ENCODE measurements around the gene AGO4. TPM values are rescaled to one million over a fixed set of nuclear protein-coding genes. Genes with fewer than 3 reads are reported as not detected.
"Not testable (repeated sequence)": the region's sequence is repeated elsewhere in the genome, so short reads cannot be mapped to it uniquely, and the experiment has no call there.

Gene AGO4
- total RNA-seq, 1 donor from 2014 or later: 16.5 TPM

DNA sequence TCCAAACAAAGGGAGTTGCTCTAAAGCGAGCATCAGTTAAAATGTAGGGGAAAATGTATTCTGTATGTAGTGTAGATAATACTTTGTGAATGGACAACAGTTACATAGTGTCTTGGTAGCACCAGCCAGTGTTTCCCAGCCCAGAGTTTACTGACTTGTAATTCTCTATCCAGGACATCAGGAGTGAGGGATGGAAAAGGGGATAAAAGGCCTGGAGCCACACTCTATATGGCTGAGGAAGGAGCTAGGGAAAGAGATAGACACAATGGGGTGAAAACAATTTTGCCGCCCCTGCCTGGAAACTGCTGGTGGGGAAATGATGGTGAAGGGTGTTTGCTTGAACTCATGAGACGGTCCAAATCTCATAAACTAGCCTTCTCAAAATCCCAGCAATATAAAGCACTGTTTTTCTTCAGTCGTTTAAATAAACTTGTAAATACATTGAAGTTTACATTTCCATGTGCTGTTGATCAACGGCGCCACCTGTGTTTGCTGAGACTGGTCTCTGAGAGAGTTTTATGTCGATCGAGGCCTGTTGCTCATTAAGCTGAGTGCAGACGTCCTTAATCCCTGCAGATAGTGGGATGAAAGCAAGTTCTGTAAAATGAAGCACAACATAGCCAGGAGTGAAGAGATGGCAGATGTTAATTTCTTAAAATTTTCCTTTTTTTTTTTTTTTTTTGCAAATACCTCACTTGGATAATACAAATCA is 47.3 kb downstream of the AGO4 start:
- ATAC-seq: no peak
- intact Hi-C loops (cut with DNase I): loop anchor here (10.0 kb wide), 1 partner anchor 230 kb away; the partner anchor contains the start of genes ADPRS and TEKT2
- DNase-seq (ENCODE audit: missing footprints): no peak

DNA sequence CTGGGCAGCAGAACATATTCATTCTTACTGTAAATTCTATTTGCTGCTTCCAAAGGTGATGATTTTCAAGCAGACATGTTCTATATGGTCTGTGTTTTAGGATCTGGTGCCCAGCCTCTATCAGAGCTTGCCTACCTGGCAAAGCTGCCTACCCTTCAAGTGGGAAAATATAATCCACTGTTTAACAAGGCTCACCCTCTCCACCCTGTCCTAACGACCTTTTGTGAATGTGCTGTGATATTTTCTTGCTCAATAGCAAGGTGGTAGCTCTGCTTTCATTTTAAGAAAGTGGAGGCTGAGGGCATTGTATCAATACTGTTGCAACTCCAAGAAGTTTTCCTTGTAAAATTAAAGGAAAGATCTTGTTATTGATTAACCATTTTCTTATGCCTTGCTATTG is 49.1 kb downstream of the AGO4 start:
- no peak for DNase-seq (ENCODE audit: missing footprints)
- no peak for ATAC-seq
- intact Hi-C loops (cut with DNase I): loop anchor here (10.0 kb wide), 1 partner anchor 228 kb away; the partner anchor contains the start of genes ADPRS and TEKT2

DNA sequence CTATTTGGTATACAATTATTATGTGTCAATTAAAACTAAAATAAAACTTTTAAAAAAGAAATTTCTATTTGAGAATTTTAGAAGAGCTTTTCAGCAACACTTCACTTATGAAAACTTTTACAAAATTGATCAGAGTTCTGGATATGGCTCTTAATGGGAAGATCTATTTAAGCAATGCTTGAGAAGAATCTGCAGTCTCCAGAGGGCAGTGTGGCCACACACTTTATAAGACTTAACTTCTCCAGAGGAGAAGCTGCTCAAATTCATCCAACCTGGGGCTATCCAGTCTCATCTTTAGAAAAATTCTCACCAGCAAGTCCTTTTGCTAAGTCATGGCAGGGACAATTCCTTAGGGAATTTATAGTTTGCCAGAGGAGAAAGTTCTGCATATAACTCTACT is 50.0 kb downstream of the AGO4 start:
- ATAC-seq: no peak
- intact Hi-C loops (cut with DNase I): loop anchor here (10.0 kb wide), 1 partner anchor 227 kb away; the partner anchor contains the start of genes ADPRS and TEKT2
- DNase-seq (ENCODE audit: missing footprints): no peak

DNA sequence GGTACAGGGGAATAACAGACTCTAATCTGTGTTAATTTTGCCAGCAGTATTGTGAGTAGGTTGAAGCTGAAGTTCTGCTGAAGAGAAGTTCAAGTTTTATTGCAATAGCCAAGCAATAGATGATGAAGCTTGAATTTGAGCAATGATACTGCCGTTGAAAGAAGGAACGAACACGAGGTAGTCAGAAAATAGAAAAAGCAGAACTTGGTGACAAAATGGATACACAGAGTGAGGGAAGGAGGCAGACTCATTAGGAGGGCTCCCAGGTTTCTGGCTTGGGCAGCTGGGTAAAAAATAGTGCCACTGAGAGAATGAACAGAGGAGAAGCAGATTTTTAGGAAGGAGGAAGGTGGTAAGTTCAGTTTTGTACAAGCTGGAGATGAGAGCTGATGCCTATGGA is 52.9 kb downstream of the AGO4 start:
- intact Hi-C loops (cut with DNase I): no loop called here
- DNase-seq (ENCODE audit: missing footprints) (no peak), ATAC-seq (peak; percentile 20)

DNA sequence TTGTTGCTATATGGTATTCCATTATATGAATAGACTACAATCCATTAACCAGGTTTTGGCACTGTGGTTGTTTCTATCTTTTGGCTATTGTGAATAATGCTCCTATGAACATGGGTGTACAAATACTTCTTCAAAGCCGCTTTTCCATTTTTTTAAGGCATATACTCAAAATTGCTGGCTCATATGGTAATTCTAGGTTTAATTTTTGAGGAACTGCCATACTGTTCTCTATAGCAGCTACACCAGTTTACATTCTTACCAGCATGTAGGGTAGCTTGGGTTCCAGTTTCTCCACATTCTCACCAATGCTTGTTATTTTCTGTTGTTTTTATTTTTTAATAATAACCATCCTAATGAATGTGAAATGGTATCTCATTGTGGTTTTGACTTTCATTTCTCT is 55.3 kb downstream of the AGO4 start:
- ATAC-seq: no peak
- no peak for DNase-seq (ENCODE audit: missing footprints)
- intact Hi-C loops (cut with DNase I): no loop called here

DNA sequence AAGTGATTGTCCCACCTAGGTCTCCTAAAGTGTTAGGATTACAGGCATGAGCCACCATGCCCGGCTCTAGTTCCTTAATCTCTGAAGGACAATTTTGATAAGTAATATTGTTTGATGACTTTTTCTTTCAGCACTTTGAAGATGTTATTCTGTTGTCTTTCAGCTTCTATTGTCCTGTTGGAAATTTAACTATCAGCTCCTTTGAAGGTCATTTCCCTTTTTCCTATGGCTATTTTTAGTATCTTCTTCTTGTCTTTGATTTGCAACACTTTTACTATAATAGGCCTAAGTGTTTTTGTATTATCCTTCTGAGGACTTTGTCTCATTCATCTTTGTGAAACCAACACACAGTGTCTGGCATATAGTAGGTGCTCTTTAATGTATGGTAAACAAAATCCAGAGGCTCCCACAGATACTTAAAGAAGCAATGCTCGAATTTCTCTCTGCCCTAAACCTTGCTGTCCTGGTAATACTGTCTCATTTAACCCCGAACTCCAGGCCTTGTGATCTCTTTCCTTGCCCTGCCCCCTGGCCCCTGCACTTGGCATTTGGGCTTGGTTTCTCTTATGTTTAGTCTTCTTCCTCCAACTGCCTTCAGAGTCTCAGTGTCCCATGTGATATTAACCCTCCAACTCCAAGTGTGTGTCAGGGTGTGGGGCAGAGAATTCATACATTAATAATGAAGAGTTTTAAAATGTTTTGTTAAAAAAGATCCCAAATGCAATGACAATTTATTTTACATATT is 56.2 kb downstream of the AGO4 start:
- intact Hi-C loops (cut with DNase I): no loop called here
- DNase-seq (ENCODE audit: missing footprints) (no peak), ATAC-seq (no peak)

DNA sequence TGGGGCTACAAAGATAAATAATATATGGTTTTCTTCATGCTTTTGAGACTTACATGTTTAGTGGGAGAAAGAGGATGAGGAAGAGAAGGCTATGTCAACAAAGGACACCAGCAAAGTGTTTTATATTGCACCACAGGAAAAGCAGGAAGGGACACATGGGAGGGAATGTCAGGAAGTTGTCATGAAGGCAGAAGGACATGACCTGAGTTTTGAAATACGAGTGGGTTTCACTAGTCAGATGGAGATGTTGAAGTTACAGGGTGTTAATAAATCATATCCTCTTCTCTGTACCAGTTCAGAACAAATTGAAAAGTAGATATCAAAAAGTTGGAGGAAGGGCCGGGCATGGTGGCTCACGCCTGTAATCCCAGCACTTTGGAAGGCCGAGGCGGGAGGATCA is 57.0 kb downstream of the AGO4 start:
- intact Hi-C loops (cut with DNase I): no loop called here
- ATAC-seq (no peak), DNase-seq (ENCODE audit: missing footprints) (no peak)

DNA sequence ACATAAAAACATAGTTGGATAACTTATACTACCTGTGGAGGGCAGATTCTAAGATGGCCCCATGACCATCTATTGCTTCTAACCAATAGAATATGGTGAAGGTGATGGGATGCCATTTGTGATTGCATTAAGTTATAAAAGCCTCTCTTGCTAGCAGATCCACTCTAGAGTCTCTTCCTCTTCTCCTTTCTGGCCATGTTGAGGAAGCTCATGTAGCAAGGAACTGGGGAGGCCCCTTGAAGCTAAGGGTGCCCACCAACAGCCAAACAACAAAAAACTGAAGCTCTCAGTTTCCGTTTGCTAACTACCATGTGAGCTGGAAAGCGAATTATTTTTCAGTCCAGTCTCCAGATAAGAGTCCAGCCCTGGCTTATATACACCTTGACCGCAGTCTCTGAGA is 59.2 kb downstream of the AGO4 start:
- no peak for ATAC-seq

DNA sequence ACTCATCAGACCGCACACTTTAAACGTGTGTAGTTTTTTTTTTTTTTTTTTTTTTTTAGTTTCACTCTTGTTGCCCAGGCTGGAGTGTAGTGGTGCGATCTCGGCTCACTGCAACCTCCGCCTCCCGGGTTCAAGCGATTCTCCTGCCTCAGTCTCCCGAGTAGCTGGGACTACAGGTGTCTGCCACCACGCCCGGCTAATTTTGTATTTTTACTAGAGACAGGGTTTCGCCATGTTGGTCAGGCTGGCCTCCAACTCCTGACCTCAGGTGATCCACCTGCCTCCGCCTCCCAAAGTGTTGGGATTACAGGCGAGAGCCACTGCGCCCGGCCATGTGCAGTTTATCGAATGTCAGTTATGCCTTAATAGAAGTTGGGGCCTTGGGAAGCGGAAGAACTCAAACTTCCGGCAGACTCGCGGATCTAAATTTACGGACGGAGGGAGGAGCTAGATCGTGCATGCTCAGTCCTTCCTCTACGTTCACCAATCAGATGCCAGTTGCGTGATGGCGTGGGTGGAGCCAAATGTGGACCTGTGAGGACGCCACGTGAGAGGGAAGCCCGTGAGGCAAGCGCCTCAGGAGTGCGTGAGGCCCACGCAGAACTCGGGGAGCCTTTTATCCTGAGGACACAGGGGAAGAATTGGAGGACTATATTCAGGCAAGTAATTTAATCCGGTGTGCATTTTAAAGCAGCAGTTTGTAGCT is 61.6 kb downstream of the AGO4 start:
- DNase-seq (ENCODE audit: missing footprints); ATAC-seq; intact Hi-C loops (cut with DNase I): not testable (repeated sequence)

More for the DNA sequence above, 59.2 kb downstream of the AGO4 start:
- DNase-seq (ENCODE audit: missing footprints): no peak
- intact Hi-C loops (cut with DNase I): no loop called here

DNA sequence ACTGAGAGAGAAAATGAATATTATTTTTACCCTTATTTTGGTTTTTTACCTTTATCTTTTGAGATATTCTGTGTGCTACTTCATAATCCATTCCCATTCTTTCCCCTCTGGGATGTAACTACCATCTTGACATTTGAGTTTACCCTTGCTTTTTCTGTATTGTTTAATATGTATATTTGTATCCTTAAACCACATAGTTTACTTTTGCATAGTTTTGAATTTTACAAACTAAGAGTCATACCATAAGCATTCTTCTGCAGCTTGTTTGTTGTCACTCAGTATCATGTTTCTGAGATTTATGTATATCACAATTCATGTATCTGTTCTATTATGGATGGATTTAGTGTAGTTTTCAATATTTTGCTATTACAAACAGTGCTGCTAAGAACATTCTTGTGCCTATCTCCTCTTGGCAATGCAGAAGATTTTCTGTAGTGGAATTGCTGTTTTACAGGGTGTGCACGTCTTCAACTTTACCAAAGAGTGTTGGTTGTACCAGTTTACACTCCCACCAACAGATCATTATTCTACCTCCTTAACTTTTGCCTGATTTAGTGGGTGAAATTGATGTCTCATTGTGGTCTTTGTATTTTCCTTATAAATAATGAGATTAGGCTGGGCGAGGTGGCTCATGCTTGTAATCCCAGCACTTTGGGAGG is 63.0 kb downstream of the AGO4 start:
- DNase-seq (ENCODE audit: missing footprints): no peak
- ATAC-seq: no peak
- intact Hi-C loops (cut with DNase I): no loop called here

DNA sequence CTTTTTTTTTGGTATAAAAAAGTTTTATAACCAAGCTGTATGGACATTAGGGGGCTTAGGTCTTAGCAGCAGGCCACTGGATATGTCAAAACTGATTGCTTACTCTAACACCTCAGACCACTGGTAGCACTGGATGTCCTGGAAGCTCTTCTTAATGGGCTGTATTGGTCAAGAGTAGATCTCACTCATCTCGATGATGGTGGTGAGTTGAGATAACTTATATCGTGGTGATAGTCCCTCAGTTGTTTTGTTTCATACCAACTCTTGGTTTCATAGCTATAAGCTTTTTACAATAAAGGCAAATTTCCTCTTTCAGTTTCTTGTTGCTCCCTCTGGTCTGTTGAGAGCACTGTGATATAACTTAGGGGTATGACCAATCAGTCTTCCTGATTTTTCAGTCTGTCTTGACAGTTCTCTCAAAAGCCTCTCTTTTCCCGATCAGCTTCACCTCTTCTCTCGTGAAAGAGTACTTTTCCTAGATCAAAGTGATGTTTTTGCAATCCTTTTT is 65.5 kb downstream of the AGO4 start:
- DNase-seq (ENCODE audit: missing footprints): no peak
- no peak for ATAC-seq
- intact Hi-C loops (cut with DNase I): no loop called here

DNA sequence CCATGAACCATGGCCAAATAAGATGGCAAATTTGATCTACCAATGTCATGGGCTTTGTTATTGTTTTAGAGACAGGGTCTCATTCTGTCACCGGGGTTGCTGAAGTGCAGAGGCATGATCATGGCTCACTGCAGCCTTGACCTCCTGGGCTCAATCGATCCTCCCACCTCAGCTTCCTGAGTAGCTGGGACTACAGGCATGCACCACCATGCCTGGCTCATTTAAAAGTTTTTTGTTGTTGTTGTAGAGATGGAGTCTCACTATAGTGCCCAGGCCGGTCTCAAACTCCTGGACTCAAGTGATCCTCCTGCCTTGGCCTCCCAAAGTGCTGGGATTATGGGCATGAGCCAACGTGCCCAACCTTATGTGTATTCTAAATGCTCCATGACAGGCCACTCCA is 66.3 kb downstream of the AGO4 start:
- DNase-seq (ENCODE audit: missing footprints); ATAC-seq; intact Hi-C loops (cut with DNase I): not testable (repeated sequence)

DNA sequence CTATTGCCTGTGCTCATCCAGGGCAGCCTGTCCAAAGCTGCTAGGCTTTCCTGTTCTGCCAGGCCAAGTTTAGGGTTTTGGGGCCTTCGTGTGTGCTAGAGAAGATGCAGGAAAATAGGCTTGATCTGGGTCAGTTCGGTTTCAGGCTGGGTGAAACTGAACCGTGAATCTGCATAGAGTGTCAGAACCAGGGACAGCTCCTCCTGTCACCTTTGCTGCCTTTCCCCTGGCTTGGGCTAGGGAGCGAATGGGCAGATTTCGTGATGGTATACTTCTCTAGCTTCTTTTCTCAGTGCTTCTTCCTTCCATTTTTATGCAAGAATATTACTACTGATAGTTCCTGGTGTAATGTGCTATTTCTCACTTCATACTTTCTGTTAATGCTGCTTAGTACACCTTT is 69.2 kb downstream of the AGO4 start:
- ATAC-seq: no peak
- intact Hi-C loops (cut with DNase I): no loop called here
- DNase-seq (ENCODE audit: missing footprints): no peak

DNA sequence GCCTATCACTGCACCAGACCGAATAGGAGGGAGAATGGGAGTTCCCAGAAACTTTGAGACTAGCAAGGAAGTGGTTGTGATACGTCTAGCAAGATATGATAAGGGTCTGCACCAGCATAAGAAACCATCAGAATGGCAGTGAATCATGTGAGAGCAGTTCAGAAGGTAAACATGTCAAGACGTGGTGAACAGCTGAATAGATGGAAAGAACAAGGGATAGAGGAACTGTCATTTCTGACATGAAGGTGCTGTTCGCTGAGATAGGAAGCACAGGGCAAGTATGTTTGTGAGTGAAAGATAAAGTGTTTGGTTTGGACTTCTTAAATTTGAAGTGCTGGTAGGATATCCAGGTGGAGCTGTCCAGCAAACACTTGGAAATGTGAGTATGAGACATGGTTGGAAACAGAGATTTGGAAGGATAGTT is 74.0 kb downstream of the AGO4 start:
- DNase-seq (ENCODE audit: missing footprints) (no peak), ATAC-seq (no peak)
- intact Hi-C loops (cut with DNase I): loop anchor here (5.0 to 10.0 kb wide), 2 partner anchors 50 to 203 kb away; partner anchors contain the start of genes ADPRS, AGO3 and TEKT2

DNA sequence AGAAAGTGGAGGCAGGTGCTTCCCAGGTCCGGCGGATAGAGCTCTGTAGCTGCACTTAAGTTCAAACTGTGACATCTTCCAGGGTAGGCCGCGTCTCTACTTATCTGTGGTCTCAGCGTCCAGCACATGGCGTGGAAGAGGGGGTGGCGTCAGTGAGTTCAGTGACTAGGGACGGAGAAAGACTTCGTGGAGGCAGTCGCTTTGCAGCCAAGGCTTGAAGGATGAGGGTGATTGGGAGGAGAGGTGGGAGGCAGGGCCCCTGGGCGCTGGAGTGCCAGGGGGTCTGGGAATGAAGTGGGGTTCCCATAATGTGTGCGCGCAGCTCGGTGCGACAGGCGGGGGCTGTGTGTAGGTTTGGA is 74.7 kb downstream of the AGO4 start:
- DNase-seq (ENCODE audit: missing footprints) (no peak), ATAC-seq (no peak)
- intact Hi-C loops (cut with DNase I): loop anchor here (5.0 to 10.0 kb wide), 2 partner anchors 50 to 202 kb away; partner anchors contain the start of genes ADPRS, AGO3 and TEKT2

DNA sequence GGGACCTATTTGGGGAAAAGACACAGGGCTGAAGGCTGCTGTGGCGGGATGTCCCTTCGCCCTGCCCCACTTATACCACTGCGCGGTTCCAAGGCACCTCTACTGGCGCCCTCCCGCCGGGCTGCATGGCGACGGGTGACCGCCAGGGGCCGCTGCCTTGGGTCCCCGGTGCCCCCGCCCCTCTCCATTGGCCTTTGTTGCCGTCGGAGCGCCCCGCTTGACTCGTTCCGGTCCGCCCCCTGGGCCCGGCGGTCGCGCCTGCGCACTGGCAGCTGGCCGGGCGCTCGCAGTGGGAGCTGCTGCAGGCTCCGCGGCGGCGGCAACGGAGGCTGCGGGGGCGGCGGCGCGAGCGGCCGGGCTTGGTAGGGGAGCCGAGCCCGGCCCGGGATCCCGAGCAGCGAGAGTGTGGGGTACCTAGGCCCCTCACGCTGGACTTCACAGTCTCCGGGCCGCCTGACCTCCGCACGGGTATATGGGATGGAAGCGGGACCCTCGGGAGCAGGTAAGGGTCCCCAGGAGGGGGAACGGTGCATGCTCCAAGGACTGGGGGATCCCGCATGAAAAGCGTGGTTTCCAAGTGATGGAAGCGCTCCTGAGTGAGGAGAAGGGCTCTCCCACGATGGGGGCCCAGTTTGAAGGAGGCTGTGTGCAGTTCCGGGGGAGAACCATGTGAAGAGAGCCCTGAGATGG is 75.3 kb downstream of the AGO4 start, which contains the start of gene AGO1:
Gene AGO1 (plus strand): TSS at position 265 of the 690 bp plus-strand sequence. CDS start 213 bp downstream, at position 478.
- DNase-seq (ENCODE audit: missing footprints) (peak; percentile 97), ATAC-seq (peak; percentile 98)
- intact Hi-C loops (cut with DNase I): loop anchor here (5.0 to 10.0 kb wide), 2 partner anchors 49 to 202 kb away; partner anchors contain the start of genes ADPRS, AGO3 and TEKT2

DNA sequence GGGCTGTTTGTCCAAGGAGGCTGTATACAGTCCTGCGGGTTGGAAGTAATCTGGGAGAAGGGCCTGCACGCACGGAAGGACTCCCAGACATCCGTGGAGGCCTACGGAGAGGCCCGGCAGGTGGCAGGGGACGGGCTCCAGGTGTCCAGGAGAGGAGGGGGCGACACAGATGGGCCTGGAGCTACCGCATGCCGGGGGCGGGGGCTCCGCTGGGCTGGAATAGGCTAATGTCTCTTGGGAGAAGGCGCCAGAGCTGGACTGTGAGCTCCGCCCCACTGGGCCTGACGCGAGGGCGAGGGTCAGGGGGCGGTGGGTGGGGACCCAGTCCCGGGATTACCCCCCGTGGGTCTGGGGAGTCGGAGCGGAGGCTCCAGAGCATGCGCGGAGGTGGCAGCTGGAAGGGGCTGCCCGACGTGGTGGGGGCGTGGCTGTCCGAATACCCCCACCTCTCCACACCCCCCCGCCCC is 75.9 kb downstream of the AGO4 start:
- ATAC-seq (peak; percentile 44), DNase-seq (ENCODE audit: missing footprints) (peak; percentile 71)
- intact Hi-C loops (cut with DNase I): loop anchor here (5.0 to 10.0 kb wide), 2 partner anchors 49 to 201 kb away; partner anchors contain the start of genes ADPRS, AGO3 and TEKT2

DNA sequence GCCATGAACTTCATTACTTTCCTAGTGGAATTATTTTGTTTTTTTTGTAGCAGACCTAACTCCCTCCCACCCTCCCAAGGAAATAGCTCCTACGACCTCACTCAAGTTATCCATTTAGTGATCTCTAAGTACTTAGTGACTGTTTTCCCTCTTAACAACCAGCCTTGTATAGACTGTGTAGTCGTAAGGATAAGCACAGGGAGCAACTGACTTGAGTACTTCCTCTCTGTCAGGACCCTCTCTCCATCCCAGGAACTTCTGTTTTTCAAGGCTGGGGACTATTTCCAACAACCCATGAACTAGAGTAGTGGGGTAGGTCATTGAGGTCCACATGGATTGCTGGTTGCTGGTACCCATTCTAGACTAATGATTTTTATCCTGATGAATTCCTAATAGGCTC is 77.1 kb downstream of the AGO4 start:
- no peak for DNase-seq (ENCODE audit: missing footprints)
- no peak for ATAC-seq
- intact Hi-C loops (cut with DNase I): loop anchor here (5.0 to 10.0 kb wide), 2 partner anchors 47 to 200 kb away; partner anchors contain the start of genes ADPRS, AGO3 and TEKT2
